Measurements from ENCODE around the gene AFF2.

DNA sequence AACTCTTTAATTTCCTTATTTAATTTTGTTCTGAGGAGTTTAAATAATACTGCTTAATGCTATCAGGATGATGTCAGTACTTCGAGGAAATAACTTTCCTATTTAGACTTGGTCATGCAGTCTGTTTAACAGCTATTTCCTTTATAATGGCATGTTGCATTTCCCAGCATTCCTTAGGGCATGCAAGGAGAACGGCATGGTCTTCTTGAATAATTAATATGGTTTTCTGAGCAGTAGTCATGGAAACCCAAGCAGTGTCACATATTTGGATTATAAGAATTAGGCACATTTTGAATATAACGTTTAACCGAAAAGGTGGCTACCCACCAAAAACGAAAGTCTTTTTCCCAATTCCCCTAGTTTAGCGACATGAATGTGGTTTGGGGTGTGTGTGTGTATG is 76.0 kb downstream of the AFF2 start:
- TF ChIP-seq, protein P1, sequence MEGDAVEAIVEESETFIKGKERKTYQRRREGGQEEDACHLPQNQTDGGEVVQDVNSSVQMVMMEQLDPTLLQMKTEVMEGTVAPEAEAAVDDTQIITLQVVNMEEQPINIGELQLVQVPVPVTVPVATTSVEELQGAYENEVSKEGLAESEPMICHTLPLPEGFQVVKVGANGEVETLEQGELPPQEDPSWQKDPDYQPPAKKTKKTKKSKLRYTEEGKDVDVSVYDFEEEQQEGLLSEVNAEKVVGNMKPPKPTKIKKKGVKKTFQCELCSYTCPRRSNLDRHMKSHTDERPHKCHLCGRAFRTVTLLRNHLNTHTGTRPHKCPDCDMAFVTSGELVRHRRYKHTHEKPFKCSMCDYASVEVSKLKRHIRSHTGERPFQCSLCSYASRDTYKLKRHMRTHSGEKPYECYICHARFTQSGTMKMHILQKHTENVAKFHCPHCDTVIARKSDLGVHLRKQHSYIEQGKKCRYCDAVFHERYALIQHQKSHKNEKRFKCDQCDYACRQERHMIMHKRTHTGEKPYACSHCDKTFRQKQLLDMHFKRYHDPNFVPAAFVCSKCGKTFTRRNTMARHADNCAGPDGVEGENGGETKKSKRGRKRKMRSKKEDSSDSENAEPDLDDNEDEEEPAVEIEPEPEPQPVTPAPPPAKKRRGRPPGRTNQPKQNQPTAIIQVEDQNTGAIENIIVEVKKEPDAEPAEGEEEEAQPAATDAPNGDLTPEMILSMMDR (IDR thresholded peaks at IDR 0.05), result no peak
- TF ChIP-seq POLR2AphosphoS5 (IDR thresholded peaks at IDR 0.05; ENCODE audit: insufficient read depth in 1 of 2, low read depth in 1 of 2) (no peak), POLR2A (IDR thresholded peaks at IDR 0.05) (no peak)
